ENCODE data around the gene C9orf50.
A peak's percentile ranks its signal among the peaks of the same experiment; 100 is the strongest.

C9orf50 gene

DNA sequence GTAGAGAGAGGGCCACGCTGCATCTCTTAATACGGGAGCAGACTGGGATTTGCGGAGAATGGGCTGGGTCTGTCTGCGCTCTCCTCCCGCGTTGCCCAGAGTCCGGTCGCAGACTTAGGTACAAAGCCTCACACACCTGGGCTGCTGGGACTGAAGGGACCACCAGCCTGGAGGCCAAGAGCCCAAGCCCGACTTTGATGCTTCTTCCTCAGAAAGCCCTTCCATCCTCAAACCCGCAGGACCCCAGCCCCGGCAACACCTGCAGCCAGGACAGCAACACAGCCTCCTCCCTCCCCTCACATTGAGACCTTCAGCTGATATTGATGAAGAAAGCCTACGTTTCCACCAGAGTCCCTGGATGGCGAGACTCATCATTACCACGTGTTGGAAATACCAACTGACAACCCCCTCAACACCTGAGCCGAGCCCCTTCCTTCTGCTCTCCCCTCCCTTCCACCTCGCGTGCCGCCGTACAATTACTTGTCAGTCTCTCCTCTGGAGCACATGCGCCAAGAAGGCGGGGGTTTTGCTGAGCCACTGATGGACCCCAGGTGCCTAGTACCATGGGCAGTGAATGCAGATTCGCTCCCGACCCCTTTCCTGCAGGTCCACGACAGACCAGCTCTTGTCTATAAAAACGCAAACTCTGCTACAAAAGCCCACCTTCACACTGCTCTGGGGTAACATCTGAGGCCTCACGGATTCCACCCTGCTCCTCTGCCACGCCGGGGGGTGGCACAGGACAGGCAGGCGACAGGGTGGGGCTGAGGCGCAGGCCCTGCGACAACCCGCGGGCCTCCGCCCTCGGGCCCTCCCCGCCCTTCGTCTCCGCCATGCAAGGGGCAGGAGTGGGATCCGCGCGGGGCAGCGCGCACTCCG, 20.2 kb upstream of the C9orf50 start:
- H3K36me3 Mint-ChIP-seq (ENCODE audit: low read depth), result peaks cover 10% of the 10 kb centered on the region

GRCh38 chr9:129640086-129640870, 19.4 kb upstream of the C9orf50 start:
- Mint-ChIP-seq H3K9me3 (no peaks in the 10 kb centered on the region), H3K27me3 (ENCODE audit: low read depth) (no peaks in the 10 kb centered on the region), H3K27ac (peak overlapping the region; percentile 56 to 71 (median 60)), H3K4me1 (peaks cover 23% of the 10 kb centered on the region), H3K4me3 (peak overlapping the region; percentile 81 to 87 (median 87)), H3K36me3 (ENCODE audit: low read depth) (peaks cover 16% of the 10 kb centered on the region)
- no peak for TF ChIP-seq CTCF (IDR thresholded peaks at IDR 0.05; ENCODE audit: unreplicated experiment in 3 of 3)

More for the DNA sequence above, 20.2 kb upstream of the C9orf50 start:
- TF ChIP-seq CTCF (IDR thresholded peaks at IDR 0.05; ENCODE audit: unreplicated experiment in 3 of 3), result no peak
- H3K9me3 Mint-ChIP-seq, result no peaks in the 10 kb centered on the region
- no peaks in the 10 kb centered on the region for H3K27me3 Mint-ChIP-seq (ENCODE audit: low read depth)
- H3K27ac Mint-ChIP-seq, result peak overlapping the region in 1 of 3 experiments; percentile 19
- H3K4me1 Mint-ChIP-seq, result peaks cover 23% of the 10 kb centered on the region
- H3K4me3 Mint-ChIP-seq, result peak overlapping the region; percentile 81 to 87 (median 87)

DNA sequence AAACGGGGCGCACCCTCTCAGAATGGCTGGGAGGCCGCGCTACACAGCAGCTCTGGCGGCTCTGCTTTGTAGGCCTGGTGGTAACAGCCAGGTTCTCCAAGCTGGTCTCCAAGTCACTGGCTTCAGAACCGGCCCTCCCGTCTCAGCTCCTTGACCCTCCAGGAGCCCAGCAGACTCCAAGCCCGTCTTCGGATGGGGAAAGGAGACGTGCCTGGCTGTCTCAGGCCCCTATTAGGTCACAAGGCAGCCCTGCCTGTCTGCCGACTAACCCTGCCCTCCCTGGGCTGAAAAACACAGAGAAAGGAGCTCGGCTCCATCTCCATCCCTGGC, 18.8 kb upstream of the C9orf50 start:
- H3K4me1 Mint-ChIP-seq, result peaks cover 23% of the 10 kb centered on the region
- H3K4me3 Mint-ChIP-seq, result peak overlapping the region; percentile 81 to 87 (median 87)
- H3K9me3 Mint-ChIP-seq, result no peaks in the 10 kb centered on the region
- H3K27ac Mint-ChIP-seq, result peak overlapping the region; percentile 56 to 71 (median 60)
- TF ChIP-seq CTCF (IDR thresholded peaks at IDR 0.05; ENCODE audit: unreplicated experiment in 3 of 3), result no peak
- peaks cover 21% of the 10 kb centered on the region for H3K36me3 Mint-ChIP-seq (ENCODE audit: low read depth)
- no peaks in the 10 kb centered on the region for H3K27me3 Mint-ChIP-seq (ENCODE audit: low read depth)

GRCh38 chr9:129639034-129639630, 18.2 kb upstream of the C9orf50 start:
- Mint-ChIP-seq H3K9me3 (no peaks in the 10 kb centered on the region), H3K27ac (no peak overlapping the region), H3K27me3 (ENCODE audit: low read depth) (no peaks in the 10 kb centered on the region), H3K36me3 (ENCODE audit: low read depth) (peaks cover 23% of the 10 kb centered on the region), H3K4me1 (peaks cover 23% of the 10 kb centered on the region), H3K4me3 (no peak overlapping the region)
- TF ChIP-seq CTCF (IDR thresholded peaks at IDR 0.05; ENCODE audit: unreplicated experiment in 3 of 3), result no peak

- Mint-ChIP-seq H3K36me3 (ENCODE audit: low read depth) (peaks cover 26% of the 10 kb centered on the region), H3K9me3 (no peaks in the 10 kb centered on the region), H3K27me3 (ENCODE audit: low read depth) (no peaks in the 10 kb centered on the region), H3K27ac (no peak overlapping the region), H3K4me1 (peaks cover 23% of the 10 kb centered on the region), H3K4me3 (peak overlapping the region; percentile 46 to 75 (median 70))
- TF ChIP-seq CTCF (IDR thresholded peaks at IDR 0.05; ENCODE audit: unreplicated experiment in 3 of 3), result no peak
These were observed 17.0 kb upstream of the C9orf50 start for GRCh38 chr9:129637673-129638439.
